HG02852 (cell line): ENCODE measurements around the gene PDE8A.

Source experiments
- ATAC-seq: cut with Tn5 transposase; IDR thresholded peaks from one replicate; pipeline ENCODE4 v1.9.1; 2021; ENCODE audit warnings: mild to moderate bottlenecking, moderate library complexity; ENCODE audit not compliant: unreplicated experiment

PDE8A gene

GRCh38 chr15:85116925-85117646 is 135.4 kb downstream of the PDE8A start:
- ATAC-seq = no peak

- no peak for ATAC-seq
These were observed 136.5 kb downstream of the PDE8A start for GRCh38 chr15:85118173-85118572.

DNA sequence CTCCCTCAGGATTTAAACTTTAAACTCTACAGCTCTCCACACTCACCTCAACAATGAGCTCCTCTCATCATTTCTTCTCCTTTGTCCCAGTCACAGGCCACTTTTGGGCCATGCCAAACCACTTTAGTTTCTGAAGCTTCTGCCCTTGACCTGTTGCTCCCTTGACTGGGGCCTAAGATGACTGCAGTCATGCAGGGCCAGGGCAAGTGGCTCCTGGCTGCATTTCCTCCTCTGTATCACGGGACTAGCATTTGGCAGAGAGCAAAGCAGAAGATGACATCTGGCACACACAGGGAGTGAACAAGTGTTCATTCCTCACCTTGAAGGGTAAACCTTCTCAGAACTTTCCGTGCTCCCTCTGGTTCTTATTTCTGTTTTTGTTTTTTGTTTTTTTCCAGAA is 136.9 kb downstream of the PDE8A start:
- ATAC-seq = no peak

DNA sequence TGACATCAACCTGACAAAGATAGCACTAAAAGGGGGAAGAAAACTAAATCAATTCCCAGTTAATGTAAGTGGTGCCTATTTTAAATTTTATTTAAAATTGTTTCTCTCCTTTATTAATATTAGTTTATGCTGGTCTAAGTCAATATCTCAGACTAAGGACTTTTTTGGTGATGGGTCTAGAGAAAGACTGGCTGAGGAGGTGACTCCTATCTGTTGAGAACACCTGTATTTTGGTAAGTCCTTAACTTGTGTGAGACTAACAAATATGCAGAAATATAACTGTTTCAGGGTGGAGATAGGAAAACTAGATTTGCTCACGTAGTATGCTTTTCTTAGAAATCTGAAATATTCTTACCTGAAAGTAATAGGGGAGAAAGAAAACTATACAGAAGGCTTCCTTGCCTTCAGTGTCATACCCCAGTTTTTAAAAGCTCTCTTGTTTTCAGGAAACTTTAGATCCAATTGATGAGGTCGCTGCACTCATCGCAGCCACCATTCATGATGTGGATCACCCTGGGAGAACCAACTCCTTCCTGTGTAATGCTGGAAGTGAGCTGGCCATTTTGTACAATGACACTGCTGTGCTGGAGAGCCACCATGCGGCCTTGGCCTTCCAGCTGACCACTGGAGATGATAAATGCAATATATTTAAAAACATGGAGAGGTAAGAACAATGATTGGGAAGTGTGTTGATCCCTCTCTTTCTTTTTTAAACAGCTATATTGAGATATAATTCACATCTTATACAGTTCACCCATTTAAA is 138.9 kb downstream of the PDE8A start:
- no peak for ATAC-seq

GRCh38 chr15:85124173-85124572 is 142.5 kb downstream of the PDE8A start:
- no peak for ATAC-seq

- ATAC-seq = no peak
These were observed 143.5 kb downstream of the PDE8A start for GRCh38 chr15:85125056-85125661.

DNA sequence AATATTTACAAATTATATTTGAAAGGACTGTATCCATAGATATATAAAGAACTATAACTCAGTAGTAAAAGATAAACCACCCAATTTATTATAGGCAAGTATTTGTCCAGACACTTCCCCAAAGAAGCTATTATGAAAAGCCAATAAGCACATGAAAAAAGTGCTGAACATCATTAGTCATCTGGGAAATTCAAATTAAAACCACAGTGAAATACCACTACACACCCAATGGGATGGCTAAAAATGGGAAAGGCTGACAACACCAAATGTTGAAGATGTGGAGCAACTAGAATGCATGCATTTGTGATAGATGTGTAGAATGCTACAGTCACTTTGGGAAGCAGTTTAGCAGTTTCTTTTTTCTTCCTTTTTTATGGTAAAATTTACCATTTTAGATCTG is 147.0 kb downstream of the PDE8A start:
- no peak for ATAC-seq

GRCh38 chr15:85129881-85130280 is 148.2 kb downstream of the PDE8A start:
- ATAC-seq = no peak

- ATAC-seq = no peak
These were observed 150.3 kb downstream of the PDE8A start for GRCh38 chr15:85131915-85132314.

DNA sequence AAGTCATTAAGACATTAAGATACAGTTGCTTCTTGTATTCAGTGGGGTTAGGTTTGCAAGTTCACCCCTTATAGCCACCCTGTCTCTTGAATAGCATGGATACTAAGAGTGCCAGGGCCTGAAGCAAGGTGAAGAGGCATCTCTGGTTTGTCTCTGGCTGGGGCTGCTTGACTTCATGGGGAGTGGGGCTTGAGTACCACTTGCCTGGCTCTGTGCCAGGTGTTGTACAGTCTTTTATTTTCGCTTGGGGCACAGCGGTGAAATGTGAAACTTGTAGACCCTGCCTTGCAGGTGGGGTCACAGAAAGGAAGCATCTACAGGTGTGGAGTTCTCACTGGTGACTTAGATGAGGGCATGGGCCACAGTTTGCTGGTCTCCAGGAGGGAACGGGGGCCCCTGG is 152.1 kb downstream of the PDE8A start:
- no peak for ATAC-seq

GRCh38 chr15:85137489-85138168 is 156.0 kb downstream of the PDE8A start:
- no peak for ATAC-seq

DNA sequence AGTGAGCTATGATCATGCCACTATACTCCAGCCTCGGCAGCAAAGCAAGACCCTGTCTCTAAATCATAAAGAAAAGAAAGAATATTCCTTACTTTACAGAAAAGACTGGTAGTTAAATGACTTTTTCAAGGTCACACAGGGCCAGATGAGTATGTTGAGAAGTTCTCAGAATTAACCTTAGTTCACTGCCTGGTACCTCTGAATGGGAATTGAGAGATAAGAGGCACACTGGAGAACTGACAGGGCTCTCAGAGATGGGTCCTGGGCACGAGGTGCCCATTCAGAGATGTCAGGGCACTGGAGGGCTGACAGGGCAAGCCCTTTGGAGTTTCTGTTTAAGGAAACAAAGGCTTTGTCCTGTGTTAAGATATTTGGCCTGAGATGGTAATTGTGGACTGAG is 157.7 kb downstream of the PDE8A start:
- no peak for ATAC-seq

DNA sequence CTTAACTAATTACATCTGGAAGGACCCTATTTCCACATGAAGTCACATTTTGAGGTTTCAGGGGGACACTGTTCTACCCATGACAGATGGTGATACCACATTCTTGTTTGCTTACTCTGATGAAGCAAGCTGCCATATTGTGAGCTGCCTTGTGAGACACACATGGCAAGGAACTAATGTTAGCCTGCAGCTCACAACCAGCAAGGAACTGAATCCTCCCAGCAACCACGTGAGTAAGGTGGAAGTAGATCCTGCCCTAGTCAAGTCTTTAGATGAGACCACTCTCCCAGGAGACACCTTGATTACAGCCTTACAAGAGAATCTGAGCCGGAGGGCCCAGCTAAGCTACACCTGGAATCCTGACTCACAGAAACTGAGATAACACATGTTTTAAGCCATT is 160.1 kb downstream of the PDE8A start:
- no peak for ATAC-seq

GRCh38 chr15:85142312-85142711 is 160.7 kb downstream of the PDE8A start:
- no peak for ATAC-seq

DNA sequence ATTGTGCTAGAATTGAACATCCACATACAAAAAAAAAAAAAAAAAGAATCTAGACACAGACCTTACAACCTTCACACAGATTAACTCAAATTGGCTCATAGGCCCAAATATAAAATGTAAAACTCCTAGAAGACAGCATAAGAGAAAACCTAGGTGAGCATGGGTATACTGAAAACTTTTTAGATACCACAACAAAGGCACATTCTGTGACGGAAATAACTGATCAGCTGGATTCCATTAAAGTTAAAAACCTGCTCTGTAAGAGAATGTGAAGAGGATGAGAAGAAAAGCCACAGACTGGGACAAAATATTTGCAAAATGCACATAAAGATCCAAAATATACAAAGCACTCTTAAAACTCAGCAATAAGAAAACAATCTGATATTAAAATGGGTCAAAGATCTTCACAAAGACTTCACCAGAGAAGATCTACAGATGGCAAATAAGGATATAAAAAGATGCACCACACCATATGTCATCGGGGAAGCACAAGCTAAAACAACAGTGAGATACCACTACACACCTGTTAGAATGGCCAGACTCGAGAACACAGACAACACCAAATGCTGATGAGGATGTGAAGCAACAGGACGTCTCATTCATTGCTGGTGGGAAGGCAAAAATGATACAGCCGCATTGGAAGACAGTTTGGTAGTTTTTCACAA is 167.9 kb downstream of the PDE8A start:
- no peak for ATAC-seq

GRCh38 chr15:85150130-85150480 is 168.4 kb downstream of the PDE8A start:
- no peak for ATAC-seq

- no peak for ATAC-seq
These were observed 169.5 kb downstream of the PDE8A start for GRCh38 chr15:85151145-85151544.

- no peak for ATAC-seq
These were observed 170.2 kb downstream of the PDE8A start for GRCh38 chr15:85151861-85152260.

DNA sequence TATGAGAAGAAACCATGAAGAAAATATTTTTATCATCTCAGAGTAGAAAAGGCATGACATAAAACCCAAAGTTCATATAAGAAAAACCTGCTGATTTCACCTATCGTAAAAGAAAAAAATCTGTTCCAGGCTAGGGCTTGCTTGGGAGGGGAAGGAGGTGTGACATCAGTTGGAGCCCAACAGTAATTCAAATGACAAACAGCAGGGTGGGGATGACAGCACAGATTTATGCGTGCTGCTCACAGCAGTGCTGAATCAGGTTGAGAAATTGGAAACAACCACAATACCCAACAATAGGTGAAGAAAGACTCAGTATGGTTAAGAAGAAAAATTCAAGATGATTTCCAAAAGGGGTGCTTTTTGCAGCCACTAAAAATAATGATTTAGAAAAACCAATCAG is 172.4 kb downstream of the PDE8A start:
- ATAC-seq = no peak

DNA sequence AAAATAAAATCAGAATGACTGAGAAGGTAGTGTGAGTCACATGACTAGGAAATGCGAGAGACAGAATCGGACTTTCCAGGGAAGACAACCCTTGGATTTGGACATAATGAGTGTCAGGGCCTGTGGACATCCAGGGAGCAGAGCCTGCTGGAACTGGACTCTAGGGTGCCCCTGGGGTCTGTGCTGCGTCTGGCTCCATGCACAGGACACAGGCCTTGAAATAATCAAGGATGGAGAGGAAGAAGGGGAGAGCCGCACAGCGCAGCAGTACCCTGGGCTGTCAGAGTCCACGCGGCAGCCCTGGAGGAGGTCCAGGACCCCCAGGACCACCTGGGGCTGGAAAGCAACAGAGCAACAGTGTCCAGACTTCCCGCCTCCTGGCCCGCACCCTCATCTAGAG is 173.7 kb downstream of the PDE8A start:
- ATAC-seq = no peak

GRCh38 chr15:85155857-85156256 is 174.2 kb downstream of the PDE8A start:
- no peak for ATAC-seq
